Suprapubic skin (tissue), 4 donors: ENCODE measurements around the gene TSPAN17.

ENCODE experiments used
- CTCF ChIP-seq, 2 donors: fragments of 200-600 bp in 1 of 2; fragments of 450-650 bp in 1 of 2; sonication (generic) in 1 of 2; IDR thresholded peaks; one replicate each; pipeline ENCODE4 v1.5.1; 2016 to 2019; ENCODE audit warnings: antibody characterized with exemption in 2 of 2, mild to moderate bottlenecking in 1 of 2, moderate library complexity in 1 of 2
- EP300 ChIP-seq: sonication (generic); formaldehyde crosslinking; IDR thresholded peaks from one replicate; pipeline ENCODE4 v1.6.1; 2017; ENCODE audit warnings: antibody characterized with exemption
- POLR2A ChIP-seq, 2 donors: fragments of 450-650 bp; IDR thresholded peaks; one replicate each; pipeline ENCODE4 v1.6.1; 2017; ENCODE audit warnings: antibody characterized with exemption in 2 of 2, mild to moderate bottlenecking in 2 of 2, moderate library complexity in 2 of 2
- POLR2AphosphoS5 ChIP-seq, 3 donors: sonication (generic); formaldehyde crosslinking; IDR thresholded peaks; one replicate each; pipeline ENCODE4 v1.6.1; 2017; ENCODE audit warnings: antibody characterized with exemption in 3 of 3

GRCh38 chr5:176694146-176694545 is 46.9 kb downstream of the TSPAN17 start:
- TF ChIP-seq EP300 = no peak
- no peak for TF ChIP-seq POLR2A (IDR thresholded peaks at IDR 0.05)
- no peak for TF ChIP-seq CTCF (IDR thresholded peaks at IDR 0.05)
- no peak for TF ChIP-seq POLR2AphosphoS5 (IDR thresholded peaks at IDR 0.05)
